Chondrocyte (in vitro differentiated cells): Measurements from ENCODE around the gene JOSD2. TPM values are rescaled to one million over a fixed set of nuclear protein-coding genes. Genes with fewer than 3 reads are reported as not detected.
"Not testable (repeated sequence)": the region's sequence is repeated elsewhere in the genome, so short reads cannot be mapped to it uniquely, and the experiment has no call there.

Experiments
- DNase-seq: peaks from one replicate; pipeline ENCODE4 v3.0.0; 2021; ENCODE audit warnings: mixed read lengths, low spot score
- H3K27ac Mint-ChIP-seq: one replicate; pipeline ENCODE4 v1.8.0; 2021; ENCODE audit warnings: mild to moderate bottlenecking, moderate library complexity, mixed read lengths; ENCODE audit not compliant: unreplicated experiment
- H3K27me3 Mint-ChIP-seq: 2 replicates; pipeline ENCODE4 v1.8.0; 2021; ENCODE audit warnings: low read depth, mixed read lengths
- H3K36me3 Mint-ChIP-seq: 2 replicates; pipeline ENCODE4 v1.8.0; 2021; ENCODE audit warnings: low read depth, mixed read lengths
- H3K4me1 Mint-ChIP-seq: 2 replicates; pipeline ENCODE4 v1.8.0; 2021; ENCODE audit warnings: low read depth, mild to moderate bottlenecking, mixed read lengths
- H3K4me3 Mint-ChIP-seq: one replicate; pipeline ENCODE4 v1.8.0; 2021; ENCODE audit warnings: mild to moderate bottlenecking, moderate library complexity, mixed read lengths; ENCODE audit not compliant: unreplicated experiment
- H3K9me3 Mint-ChIP-seq: 2 replicates; pipeline ENCODE4 v1.8.0; 2021; ENCODE audit warnings: low read depth, mixed read lengths
- CTCF ChIP-seq: fragments of 200-600 bp; sonication (generic); IDR thresholded peaks from 2 replicates; pipeline ENCODE4 v1.5.0; 2021; ENCODE audit warnings: antibody characterized with exemption, mild to moderate bottlenecking, moderate library complexity
- total RNA-seq: library from RNA; stranded (reverse); gene quantifications from 3 replicates; pipeline ENCODE4 v1.2.1, GENCODE V29; 2021

Gene JOSD2
- total RNA-seq, 1 donor from 2014 or later = 44.7 TPM

GRCh38 chr19:50475736-50476223 is 35.2 kb downstream of the JOSD2 start:
- no peak for DNase-seq
- H3K27ac Mint-ChIP-seq = peak overlapping the region; percentile 41
- H3K9me3 Mint-ChIP-seq = no peaks in the 10 kb centered on the region
- H3K27me3 Mint-ChIP-seq = no peaks in the 10 kb centered on the region
- no peak for TF ChIP-seq CTCF
- peaks cover 5% of the 10 kb centered on the region for H3K36me3 Mint-ChIP-seq
- peak overlapping the region; percentile 97 for H3K4me3 Mint-ChIP-seq
- H3K4me1 Mint-ChIP-seq = peaks cover 18% of the 10 kb centered on the region

GRCh38 chr19:50475101-50475568 is 35.9 kb downstream of the JOSD2 start:
- Mint-ChIP-seq H3K27me3 (no peaks in the 10 kb centered on the region), H3K27ac (no peak overlapping the region)

GRCh38 chr19:50473336-50473735 is 37.7 kb downstream of the JOSD2 start:
- peaks cover 16% of the 10 kb centered on the region for H3K4me1 Mint-ChIP-seq
- not testable (repeated sequence) for H3K36me3 Mint-ChIP-seq, H3K4me3 Mint-ChIP-seq, H3K27ac Mint-ChIP-seq, H3K9me3 Mint-ChIP-seq, H3K27me3 Mint-ChIP-seq
- peak; percentile 41 for DNase-seq

More at GRCh38 chr19:50475101-50475568, 35.9 kb downstream of the JOSD2 start:
- peaks cover 18% of the 10 kb centered on the region for H3K4me1 Mint-ChIP-seq
- H3K4me3 Mint-ChIP-seq = peak overlapping the region; percentile 42
- H3K9me3 Mint-ChIP-seq = no peaks in the 10 kb centered on the region
- no peak for TF ChIP-seq CTCF
- peaks cover 4% of the 10 kb centered on the region for H3K36me3 Mint-ChIP-seq
- peak; percentile 83 for DNase-seq

- H3K4me3 Mint-ChIP-seq = no peak overlapping the region
- H3K27me3 Mint-ChIP-seq = peaks cover 4% of the 10 kb centered on the region
- H3K27ac Mint-ChIP-seq = no peak overlapping the region
- no peak for TF ChIP-seq CTCF
- H3K36me3 Mint-ChIP-seq = no peaks in the 10 kb centered on the region
- no peaks in the 10 kb centered on the region for H3K9me3 Mint-ChIP-seq
- DNase-seq = no peak
- H3K4me1 Mint-ChIP-seq = no peaks in the 10 kb centered on the region
Observed at GRCh38 chr19:50468818-50469217, 42.2 kb downstream of the JOSD2 start.

- Mint-ChIP-seq H3K27ac (no peak overlapping the region), H3K27me3 (peaks cover 4% of the 10 kb centered on the region), H3K4me3 (no peak overlapping the region), H3K9me3 (no peaks in the 10 kb centered on the region), H3K4me1 (no peaks in the 10 kb centered on the region), H3K36me3 (no peaks in the 10 kb centered on the region)
- TF ChIP-seq CTCF = no peak
- no peak for DNase-seq
Observed at GRCh38 chr19:50467566-50467965, 43.4 kb downstream of the JOSD2 start.

- Mint-ChIP-seq H3K4me3 (no peak overlapping the region), H3K36me3 (no peaks in the 10 kb centered on the region), H3K9me3 (no peaks in the 10 kb centered on the region), H3K27ac (no peak overlapping the region), H3K4me1 (no peaks in the 10 kb centered on the region), H3K27me3 (peaks cover 4% of the 10 kb centered on the region)
- TF ChIP-seq CTCF = no peak
- DNase-seq = no peak
Observed at GRCh38 chr19:50466706-50467039, 44.3 kb downstream of the JOSD2 start.
